ENCODE measurements around the gene MTA1. TPM values are rescaled to one million over a fixed set of nuclear protein-coding genes. Genes with fewer than 3 reads are reported as not detected.

MTA1 gene
- total and polyA plus RNA-seq, 2 of the 8 experiments (the other 6 are each of a cell fraction or from before 2014, with no cell fraction given), result 73.9 to 221 TPM

- no peak for TF ChIP-seq KDM4A (IDR thresholded peaks at IDR 0.05; ENCODE audit: low read depth, low read length, severe bottlenecking)
- no peak for TF ChIP-seq POLR2A (IDR thresholded peaks at IDR 0.05; ENCODE audit: control extremely low read depth in 1 of 2, low read depth in 2 of 2, low read length in 2 of 2)
- TF ChIP-seq ATF2 (IDR thresholded peaks at IDR 0.05; ENCODE audit: low read length), result no peak
Measured at GRCh38 chr14:105484069-105484996, 64.7 kb downstream of the MTA1 start (continued).

All from H1 (cell line).